NCI-H460 (cell line): Measurements from ENCODE around the gene BAAT. TPM values are rescaled to one million over a fixed set of nuclear protein-coding genes. Genes with fewer than 3 reads are reported as not detected.
"Not testable (repeated sequence)": the region's sequence is repeated elsewhere in the genome, so short reads cannot be mapped to it uniquely, and the experiment has no call there.

Source experiments
- DNase-seq: peaks from one replicate; pipeline ENCODE4 v3.0.0-alpha.2; 2016; ENCODE audit warnings: low read depth; ENCODE audit errors: extremely low read depth
- polyA plus RNA-seq: library from polyadenylated mRNA; depleted of rRNA; stranded (reverse); fragments of >200 nt; gene quantifications from 2 replicates; pipeline ENCODE4 v1.2.3, GENCODE V29; 2014; cell fraction: nucleus; rRNA removed
- total RNA-seq: library from RNA; depleted of rRNA; stranded (reverse); fragments of >200 nt; shearing (Covaris generic); gene quantifications from 2 replicates; pipeline ENCODE4 v1.2.3, GENCODE V29; 2014; rRNA removed

Gene BAAT
- 0.10 and 0.14 TPM in 2 replicates for total RNA-seq
- 0.33 TPM in 1 of 2 replicates, not detected in the other for polyA plus RNA-seq

- not testable (repeated sequence) for DNase-seq
Observed at GRCh38 chr9:101384873-101385536, at the start of gene BAAT. Gene BAAT (minus strand): TSS chr9:101385006. CDS start chr9:101371404, 13,602 bp downstream.

GRCh38 chr9:101433229-101433628 lies 48.4 kb upstream of the BAAT start:
- DNase-seq: no peak

DNA sequence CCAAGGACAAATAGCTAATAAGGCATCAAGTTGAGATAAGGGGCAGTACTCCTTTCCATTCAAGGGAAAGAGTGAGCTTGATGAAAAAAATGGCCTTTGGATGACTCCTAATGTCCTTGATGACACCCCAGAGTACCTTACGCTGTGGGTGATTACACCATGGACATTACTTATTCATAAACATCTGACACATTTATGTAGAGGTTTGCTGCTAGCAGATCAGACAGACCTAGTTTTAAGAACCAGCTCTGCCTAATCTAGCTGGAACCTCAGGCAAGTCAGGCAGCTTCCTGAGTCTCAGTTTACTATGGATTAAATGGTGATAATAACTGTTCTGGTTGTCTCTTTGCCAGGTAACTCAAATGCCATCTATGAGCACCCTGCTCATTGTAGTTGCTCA lies 47.9 kb upstream of the BAAT start:
- no peak for DNase-seq

GRCh38 chr9:101432171-101432570 lies 47.4 kb upstream of the BAAT start:
- DNase-seq: no peak

DNA sequence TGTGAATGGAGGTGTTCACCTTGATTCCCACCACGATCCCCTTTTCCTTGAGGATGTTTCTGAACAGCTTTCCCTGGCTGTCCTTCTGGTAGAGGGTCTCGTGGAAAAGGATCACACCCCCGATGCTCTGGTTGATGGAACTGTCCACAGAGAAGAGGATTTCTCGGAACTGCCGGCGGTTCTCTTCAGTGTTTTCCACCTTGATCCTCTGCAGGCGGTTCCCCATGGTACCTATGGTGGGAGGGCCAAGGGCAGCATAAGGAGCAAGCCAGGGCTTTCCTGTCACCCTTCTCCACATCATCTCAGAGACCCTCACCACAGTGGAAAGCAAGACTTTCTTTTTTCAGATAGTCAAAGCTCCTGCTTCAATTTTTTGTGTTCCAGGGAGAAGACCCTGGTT lies 44.9 kb upstream of the BAAT start:
- no peak for DNase-seq

DNA sequence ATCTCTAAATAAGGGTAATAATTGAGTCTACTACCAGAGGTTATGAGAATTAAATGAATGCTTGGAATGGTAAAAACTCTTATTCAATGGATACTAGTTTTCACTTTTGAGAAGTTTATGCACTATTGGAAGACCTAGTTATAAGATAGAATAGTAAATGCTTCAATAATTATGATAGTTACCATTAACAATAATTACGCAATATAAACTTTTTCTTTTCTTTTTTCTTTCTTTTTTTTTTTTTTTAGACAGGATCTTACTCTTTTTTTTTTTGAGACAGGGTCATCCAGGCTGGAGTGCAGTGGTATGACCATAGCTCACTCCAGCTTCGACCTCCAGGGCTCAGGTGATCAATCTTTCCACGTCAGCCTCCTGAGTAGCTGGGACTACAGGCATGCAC lies 44.1 kb upstream of the BAAT start:
- DNase-seq: no peak

GRCh38 chr9:101427957-101428655 lies 43.3 kb upstream of the BAAT start:
- no peak for DNase-seq

DNA sequence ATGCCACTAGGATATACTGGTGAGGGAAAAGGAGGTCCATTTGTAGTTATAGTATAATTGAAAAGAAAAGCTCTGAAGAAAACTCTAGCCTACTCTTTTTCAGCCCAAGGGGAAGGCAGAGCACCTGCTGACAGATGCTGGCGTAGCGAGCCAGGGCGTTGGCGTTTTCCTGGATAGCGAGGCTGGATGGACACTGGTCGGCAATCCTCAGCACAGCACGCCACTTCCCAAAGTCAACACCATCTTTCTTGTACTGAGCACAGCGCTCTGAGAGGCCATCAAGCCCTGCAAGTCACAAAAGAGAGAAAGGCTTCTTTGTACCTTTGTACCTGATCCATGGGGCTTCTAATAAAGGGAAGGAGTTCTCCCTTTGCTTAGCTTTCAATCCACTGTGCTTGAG lies 42.6 kb upstream of the BAAT start:
- no peak for DNase-seq

DNA sequence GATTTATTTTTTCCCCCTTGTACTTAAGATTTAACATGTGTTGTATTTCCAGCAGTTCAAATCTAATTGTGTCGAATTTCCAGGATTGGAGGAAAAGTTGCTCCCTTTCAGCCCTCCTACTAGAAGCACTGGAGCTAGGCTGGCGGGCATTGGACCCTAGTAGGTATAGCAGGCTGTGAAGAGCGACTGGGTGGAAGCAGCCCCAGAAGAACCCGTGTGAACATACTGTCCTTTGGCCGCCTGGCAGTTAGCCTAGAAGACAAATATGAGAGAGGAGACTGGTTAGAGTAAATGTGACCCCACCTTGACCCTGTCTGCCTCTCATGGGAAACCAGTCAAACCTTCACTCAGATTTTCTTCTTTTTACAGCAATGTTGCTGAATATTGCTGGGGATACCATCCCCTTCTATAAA lies 36.9 kb upstream of the BAAT start:
- DNase-seq: no peak

DNA sequence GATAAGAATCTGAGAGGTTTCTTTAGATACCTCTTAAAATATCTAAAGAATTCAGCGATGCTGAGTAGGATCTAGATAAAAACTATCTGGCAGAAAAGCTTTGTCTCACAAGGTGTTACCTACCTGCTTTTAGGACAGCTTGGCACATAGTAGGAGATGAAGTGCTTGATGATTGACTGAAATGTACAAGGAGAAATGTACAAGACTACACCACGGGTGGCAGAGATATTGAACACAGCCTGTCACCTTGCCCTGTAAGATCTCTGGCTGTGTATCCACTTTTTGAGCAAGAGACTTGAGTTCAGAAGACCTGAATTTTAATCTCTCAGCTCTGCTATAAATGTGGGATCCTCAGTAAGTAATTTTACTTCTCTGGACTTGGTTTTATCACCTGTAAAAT lies 35.1 kb upstream of the BAAT start:
- no peak for DNase-seq

DNA sequence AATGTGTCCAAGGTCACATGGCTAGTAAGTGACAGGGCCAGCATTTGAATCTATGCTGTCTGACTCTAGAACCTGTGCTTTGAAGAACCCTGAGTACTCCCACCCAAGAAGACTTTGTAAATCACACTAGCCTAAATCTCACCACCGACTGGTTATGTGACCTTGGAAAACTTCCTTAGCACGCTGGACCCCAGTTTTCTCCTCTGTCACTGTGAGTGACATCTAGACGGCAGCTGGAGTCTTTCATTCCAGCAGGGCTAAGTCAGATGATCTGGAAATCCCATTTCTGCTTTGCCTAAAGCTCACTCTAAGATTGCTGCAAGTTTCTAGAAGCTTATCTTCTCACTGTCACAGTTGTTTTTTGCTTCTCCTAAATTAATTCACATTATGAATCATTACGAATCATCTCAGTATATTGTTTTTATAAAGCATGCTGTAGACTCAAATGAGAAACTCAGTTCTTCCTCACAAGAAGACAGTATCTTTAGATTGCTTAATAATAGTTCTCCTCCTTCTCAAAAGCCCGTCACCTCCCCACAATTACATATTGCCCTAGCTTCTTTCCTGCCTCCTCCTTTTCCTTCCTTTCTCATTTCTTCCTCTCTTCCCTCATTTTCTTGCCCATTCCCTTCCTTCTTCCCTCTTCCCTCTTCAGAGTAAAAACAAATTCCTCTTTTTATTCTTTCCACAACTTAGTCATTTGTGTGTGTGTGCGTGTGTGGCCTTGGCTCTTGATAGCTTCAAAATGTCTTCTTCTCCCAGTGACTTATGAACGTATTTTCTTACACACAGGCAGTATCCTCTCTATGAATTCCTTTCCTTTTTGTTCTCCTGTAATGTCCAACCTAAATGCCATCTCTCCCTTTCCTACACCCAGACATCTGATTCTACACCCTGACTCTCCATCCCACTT lies 34.0 kb upstream of the BAAT start:
- no peak for DNase-seq

DNA sequence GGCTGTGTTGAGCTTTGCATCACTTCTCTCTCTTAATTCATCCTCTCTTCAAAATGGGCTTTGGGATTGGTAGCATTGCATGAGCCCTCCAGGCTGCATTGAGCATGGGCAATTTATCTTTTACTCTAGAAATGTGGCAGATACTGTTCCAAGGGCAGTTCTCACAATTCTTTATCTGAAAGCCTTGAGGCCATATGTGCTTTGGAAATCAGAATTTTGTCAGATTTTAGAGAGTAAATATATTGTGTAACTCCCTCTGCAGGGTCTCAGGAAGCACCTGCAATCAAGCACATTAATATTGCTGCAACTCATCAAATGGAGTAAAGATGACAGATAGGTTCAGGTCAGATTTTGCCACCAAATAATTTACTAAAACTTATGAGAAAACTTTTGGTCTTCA lies 33.2 kb upstream of the BAAT start:
- no peak for DNase-seq

DNA sequence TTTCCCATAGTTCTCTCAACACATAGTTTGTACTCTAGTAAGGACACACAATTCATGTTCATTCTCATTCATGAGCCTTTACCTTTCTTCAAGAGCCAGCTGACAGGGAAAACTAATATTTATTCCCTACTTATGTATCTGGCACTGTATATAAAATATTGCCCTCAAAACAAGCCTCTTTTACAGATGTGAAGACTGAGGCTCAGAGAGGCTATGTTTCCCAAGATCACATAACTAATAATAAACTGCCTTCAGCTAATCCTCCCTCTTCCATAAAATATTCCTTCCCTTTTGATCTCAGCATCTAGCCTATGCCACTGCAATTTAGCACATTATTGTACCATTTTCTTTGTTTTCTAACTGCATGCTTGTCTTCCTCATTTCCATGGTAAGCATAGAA lies 32.6 kb upstream of the BAAT start:
- no peak for DNase-seq

DNA sequence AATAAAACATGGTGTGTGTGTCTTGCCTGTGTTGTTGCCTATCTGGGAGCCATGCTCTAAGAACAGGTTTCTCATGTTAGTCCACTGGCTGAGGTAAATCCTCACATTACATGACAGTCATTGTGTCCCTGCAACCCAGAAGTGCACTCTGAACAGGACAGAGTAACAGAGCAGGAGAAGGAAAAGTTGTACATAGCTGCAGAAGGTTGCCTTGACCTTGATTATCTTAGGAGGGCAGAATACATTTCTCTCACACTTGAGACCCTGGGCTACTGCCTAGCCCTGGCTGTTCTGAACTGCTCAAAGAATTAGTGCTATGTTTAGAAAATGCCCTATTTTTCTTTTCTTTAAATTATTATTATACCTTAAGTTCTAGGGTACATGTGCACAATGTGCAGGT lies 30.8 kb upstream of the BAAT start:
- no peak for DNase-seq

GRCh38 chr9:101414839-101415238 lies 30.0 kb upstream of the BAAT start:
- DNase-seq: no peak

DNA sequence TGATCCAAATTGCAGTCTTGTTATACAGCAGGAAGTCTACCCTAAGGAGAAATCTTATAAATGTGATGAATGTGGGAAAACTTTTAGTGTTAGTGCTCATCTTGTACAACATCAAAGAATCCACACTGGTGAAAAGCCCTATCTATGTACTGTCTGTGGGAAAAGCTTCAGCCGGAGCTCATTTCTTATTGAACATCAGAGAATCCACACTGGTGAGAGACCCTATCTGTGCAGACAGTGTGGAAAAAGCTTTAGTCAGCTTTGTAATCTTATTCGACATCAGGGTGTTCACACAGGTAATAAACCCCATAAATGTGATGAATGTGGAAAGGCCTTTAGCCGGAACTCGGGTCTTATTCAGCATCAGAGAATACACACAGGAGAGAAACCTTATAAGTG lies 24.3 kb upstream of the BAAT start:
- DNase-seq: no peak

GRCh38 chr9:101408374-101409078 lies 23.7 kb upstream of the BAAT start:
- no peak for DNase-seq

DNA sequence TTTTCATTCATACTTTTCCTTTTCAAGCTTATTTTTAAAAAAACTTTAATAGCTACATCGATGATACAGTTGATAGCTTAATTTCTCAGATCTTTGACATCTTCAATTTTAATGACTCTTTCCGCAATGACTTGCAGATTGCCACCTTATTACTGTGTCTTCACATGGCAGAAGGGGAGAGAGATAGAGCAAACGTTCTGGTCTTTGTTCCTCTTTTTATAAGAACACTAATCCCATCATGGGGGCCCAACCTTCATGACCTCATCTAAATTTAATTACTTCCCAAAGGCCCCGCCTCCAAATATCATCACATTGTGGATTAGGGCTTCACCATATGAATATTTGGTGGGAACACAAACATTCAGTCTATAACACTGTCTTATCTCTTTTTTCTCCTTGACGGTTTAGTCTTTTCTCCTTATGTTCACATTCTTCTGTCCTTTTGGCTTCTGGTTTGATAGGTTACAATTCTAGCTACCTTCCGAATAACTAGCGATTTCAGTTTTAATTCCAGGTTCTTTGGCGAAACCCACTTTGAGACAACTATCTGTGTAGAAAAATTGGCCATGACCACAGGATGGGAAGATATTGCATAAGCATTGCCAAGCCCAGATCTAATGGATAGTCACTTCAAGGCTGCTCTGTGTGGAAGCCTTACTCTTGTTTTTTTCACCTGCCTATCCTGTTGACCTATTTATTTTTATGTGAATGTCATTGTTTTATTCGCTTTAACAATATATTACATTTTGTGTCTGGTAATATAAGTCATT lies 18.9 kb upstream of the BAAT start:
- no peak for DNase-seq

GRCh38 chr9:101400120-101400519 lies 15.3 kb upstream of the BAAT start:
- no peak for DNase-seq

DNA sequence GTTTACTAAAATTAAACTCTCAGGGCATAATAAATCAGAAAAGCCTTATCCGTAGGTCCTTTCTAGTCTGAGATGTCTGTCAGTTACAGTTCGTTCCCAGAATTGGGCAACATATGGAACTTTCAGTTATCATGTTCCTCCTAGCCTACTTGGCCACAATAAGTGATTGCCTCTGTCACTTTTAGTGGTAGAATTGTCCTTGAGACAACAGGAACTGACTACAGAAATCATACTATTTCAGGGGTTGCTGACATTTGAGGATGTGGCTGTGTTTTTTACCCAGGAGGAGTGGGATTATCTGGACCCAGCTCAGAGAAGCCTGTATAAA lies 14.8 kb upstream of the BAAT start:
- no peak for DNase-seq
